GM19238 (cell line): ENCODE data around the gene ALDH1L1.
A peak's percentile ranks its signal among the peaks of the same experiment; 100 is the strongest.

Source experiments
- DNase-seq: peaks from one replicate; pipeline ENCODE4 v3.0.0; 2011; ENCODE audit warnings: low spot score; ENCODE audit not compliant: insufficient read length

Gene ALDH1L1

DNA sequence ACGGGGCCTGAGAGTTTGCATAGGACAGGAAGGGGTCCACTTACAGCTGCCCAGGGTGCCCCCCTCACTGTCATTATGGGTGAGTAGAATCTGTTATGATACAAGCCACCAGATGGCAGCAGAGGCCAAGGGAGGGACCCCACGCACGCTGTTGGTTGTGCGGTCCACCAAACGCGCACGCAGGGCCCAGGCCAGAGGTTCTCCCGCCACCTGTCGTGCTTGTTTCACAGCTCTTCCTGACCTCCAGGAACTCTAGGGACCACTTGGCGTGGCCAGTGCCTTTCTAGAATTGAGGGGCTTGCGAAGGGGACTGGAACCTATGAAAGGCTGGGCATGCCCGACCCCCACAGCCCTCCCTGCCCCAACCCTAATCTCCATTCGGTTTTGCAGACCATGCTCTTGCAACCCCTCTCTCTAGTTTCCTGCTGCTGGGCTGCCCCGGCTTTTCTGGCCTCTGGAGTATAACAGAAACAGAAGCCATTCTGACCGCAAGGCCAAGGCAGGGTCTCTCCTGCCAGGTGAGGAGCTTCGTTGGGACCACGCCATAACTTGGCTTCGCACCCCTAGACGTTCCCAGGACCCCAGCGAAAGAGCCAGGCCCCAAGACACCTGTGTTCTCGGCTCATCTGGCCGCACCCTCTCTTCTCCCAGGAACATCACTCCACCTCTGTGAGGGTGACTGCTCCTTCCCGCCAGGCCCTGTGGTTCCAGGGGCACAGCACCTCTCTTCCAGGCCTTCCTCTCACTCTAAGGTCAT, 46.0 kb downstream of the ALDH1L1 start:
- peak; percentile 46 for DNase-seq

DNA sequence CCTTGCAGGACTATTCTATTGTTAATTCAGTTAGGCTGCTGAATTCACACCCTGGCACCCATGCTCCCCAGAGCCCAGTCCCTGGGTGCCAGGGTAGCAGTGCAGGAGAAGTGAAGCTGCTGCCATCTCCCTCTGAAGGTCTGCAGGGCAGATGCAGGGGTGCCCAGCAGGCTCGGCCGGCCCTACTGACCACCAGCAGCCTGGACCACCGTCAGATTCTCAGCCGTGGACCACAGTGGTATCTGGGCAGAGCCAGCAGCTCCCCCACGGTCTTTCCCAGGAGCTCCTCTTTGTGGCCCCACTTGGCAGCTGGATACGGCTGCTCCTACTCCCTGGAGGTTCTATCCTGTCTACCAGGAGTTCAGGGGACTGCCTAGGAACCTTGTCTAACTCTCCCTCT, 46.8 kb downstream of the ALDH1L1 start:
- no peak for DNase-seq

DNA sequence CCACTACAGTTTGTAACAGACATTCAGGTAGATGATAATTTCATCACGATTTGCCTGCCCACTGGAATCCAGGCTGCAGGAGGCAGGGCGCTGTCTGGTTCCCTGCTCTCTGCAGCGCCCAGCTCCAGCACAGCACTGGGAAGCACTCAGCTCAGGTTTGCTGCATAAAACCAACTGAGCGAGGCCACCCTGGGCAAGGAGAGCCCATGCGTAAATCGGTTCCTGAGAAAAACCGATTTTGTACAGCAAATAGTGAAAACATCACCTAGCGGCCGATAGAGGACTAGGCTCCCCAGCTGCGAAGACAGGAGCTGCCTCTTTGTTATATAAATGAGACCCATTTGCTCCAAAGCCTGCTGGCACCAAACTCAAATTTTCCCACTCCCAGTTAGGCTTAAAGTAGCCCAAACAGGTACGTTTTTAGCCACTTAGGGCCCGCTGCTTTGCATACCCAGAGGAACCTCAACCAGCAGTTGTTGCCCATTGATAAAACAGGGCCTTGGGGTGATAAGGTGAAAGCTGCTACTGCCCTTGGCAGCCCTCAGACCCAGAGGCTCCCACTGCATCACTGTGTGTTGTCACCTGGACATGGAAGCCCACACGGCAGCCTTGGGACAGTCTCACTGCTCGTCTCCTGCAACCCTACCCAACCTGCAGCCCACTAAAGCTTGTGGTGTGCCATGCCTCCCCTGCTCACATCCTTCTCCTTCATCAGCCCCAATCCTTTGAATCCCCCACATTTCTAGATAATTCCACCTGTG, 47.5 kb downstream of the ALDH1L1 start:
- DNase-seq = no peak

DNA sequence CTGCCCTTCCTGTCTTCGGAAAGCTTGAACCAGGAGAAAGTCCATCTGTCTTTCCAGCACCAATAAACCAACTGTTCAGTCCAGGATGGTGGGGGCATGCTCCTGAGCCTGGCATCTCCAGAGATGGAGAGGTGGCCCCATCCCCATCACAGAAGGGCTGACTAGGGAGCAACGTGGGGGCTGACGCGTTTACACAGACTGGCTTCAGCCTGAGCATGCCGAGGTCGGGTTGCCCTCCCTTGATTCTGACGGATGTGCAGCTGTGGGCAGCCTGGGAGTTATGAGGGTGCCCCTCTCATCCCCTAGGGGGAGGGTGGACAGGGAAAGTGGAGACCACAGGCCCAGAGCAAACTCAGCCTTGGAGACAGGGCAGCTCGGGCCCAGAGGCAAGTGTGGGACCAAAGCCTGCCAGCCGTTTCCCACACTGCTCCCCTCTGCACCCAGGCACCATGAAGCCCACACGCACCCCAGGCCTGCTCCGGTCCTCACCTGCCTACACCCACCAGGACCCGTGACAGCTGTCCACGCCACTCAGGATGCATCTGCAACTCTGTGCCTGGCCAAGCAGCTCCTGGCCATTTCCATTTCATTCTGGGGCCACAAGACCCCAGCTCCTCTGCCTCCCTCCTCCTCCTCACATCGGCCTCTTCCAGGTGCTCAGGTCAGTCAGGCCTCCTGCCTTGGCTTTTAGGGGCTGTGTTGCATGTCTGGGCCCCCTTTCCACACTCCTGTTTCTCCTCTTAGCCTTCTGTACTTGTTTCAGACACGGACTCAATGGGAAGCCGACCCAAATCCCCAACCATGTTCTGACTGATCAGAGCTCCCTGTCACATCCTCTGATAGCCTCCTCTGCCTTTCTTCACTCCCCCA, 48.3 kb downstream of the ALDH1L1 start:
- no peak for DNase-seq

DNA sequence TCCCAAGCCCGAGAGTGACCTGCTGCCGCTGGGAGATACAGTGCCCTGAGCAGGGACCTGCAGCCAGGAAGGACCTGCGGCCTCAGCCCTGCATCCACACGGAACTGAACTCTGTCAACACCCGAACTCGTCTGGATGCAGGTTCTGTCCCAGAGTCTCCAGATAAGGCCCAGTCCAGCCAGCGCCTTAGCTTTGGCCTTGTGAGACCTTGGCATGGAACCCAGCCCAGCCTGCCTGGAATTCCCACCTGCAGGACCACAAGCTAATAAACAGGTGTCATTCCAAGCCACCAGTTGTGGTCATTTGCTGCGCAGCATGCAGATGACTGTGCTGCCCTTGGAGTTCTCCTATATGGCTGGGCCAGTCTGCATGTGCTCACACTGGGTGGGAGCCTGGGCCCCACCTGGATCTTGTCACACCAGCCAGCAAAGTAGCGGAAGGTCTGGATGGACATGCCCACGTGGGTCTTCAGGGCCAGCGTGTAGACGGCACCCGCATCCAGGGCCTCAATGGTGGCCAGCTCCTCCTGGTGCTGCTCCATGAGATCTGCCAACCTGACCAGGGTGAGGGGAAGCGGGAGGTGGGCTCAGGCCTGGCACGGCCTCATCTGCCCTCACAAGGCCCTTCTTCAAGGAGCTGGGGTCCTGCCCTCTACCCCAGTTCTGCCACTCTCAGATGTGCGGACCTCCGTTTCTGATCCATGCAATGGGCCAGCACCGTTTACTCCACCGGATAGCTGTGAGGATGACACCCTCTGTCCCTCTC, 49.2 kb downstream of the ALDH1L1 start:
- DNase-seq = no peak

DNA sequence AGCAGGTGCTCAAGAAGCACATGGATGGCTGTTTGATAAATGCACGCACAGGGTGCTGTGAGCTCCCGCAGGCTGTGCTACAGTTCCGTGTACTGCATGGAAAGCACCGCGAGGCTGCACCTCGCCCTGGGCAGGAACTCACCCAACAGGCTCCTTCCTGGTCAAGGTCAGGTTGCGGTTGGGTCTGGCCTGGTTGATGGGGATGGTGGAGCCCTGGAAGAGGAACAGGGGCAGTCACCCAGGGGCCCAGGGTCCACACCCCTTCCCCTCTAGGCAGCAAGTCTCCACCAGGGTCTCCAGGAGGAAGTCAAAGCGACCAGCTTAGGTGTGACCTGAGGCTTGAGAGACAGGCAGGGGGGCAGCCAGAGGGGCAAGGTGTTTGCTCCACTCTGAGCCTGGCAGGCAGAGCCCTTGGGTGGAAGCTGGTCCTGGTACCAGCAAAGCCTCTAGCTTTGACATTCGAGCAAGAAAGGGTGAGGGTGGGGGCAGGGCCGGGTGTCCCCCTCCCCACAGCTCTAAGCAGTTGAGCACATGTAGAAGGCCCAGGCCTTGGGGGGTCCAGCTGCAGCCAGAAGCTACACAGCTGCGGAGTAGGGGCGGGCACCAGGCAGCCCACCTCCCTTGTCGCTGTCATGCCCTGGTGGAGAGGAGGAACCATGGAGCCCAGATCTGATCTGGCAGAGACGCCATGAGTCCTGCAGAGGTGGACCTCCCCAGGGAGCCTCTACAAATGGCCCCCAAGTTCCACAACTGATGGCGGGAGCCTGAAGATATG, 50.1 kb downstream of the ALDH1L1 start:
- no peak for DNase-seq

DNA sequence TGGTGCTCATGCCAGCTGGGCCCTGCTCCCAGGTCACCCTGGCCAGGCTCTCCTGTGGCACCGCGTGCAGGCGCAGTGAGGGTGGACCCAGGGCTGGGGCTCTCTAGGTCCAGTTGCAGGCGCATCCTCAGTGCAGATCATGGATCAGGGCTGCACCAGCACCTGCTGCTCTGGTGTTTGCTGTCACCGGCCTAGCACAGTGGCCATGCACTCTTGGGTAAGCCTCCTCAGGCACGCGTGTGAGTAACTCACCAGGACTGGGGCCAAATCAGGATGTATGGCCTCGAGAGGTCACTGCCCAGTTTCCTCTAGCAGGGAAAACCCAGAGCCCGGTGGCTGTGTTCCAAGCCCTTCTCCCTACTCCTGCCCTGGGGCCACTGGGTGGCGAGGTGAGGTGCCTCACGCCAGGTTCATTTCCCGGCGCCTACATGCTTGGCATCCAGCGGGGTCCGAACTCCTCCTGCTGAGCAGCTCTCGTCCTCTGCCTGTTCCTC, 50.9 kb downstream of the ALDH1L1 start:
- no peak for DNase-seq

DNA sequence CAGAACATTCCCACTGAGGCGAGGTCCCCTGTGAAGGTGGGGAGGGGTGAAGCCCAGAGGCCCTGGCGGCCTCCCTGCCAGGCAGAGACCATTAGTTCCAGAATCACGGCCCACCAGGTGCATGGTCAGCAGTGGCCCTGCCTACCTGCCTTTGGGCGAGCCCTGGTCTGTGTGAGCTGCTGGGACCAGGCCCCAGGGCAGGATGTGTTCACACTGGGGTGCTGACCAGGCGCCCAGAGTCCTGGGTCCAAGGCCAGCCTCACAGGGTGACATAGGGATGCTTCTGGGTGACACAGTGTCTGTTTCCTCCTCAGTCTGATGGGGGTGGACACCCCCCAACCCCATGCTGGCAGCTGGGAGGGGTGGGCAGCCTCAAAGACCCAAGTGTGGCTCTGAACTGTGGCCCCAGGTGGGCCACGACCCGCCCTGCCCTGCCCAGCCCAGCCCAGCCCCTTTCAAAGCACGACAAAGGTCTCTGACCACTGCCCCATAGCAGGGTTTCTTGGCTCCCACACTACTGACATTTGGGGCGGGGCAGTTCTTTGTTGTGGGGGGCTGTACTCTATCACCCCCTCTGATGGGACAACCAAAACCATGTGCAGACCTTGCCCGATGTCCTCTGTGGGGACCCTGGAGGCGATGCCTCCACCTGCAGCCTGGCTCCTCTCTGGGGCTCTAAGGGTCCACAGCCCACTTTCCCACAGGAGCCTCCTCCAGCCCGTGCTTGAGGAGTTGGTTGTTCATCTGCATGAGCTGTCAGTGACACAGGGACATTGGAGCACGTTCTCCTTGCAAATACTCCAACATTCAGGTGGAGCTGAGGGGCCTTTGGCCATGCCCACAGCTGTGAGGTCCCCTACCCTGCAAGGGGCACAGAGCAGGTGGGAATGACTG, 51.6 kb downstream of the ALDH1L1 start:
- DNase-seq = no peak

DNA sequence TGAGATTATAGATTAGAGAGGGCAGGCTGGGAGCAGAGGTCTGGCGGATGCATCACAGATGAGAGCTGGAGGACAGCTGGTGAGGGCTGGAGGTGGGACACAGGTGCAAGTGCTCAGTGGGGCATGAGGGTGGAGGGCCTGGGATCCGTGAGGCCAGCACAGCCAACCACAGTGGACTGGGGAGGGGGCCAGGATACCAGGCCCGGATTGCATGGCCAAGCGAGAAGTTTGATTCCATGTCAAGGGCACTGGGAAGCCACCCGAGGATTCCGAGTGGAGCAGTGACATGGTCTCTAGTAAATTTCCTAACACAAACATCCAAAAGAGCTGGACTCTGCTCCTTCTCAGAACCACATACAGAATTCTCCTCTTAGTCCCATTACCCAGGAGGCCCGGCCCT, 52.5 kb downstream of the ALDH1L1 start:
- no peak for DNase-seq

DNA sequence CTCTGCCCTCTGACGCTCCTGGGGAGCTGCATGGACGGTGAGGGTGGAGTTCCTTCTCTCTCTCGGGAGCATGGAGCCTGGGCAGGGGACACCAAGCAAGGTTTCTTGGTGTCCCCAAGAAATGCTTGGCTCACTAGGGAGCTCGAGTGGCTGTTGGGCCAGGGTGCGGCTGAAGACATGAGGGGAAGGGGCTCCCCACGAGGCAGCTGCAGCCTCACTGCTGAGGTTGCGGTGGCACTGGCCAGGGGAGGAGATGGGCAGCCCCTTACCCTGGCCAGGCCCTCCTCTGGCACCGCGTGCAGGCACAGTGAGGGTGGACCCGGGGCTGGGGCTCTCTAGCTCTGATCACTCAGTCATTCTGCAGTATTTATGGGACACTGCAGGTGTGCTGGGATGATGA, 52.9 kb downstream of the ALDH1L1 start:
- DNase-seq = no peak

DNA sequence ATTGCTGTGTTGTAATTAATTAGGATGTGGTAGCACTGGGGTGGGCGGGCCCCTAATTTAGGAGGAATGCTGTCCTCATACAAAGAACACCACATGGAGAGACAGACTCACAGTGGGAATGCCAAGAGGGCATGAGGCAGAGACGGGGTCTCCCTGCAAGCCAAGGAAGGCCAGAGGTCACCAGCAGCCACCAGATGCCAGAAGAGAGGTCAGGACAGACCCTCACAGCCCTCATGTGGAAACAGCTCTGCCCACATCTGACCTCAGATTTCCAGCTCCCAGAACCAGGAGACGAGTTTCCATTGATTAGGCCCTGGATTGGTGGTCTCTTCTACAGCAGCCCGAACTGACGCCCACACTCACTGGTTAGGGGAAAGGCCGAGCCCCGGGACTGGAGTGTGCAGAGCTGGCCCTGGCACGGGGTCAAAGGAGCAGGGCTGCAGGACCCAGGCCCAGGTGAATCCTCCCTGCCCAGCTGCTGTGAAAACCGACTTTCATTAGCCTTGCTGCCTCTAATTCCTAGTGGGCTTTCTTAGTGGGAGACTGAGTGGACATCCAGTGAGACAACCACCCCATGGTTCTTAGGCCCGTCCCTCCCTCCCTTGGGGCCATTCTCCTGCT, 53.5 kb downstream of the ALDH1L1 start:
- no peak for DNase-seq

DNA sequence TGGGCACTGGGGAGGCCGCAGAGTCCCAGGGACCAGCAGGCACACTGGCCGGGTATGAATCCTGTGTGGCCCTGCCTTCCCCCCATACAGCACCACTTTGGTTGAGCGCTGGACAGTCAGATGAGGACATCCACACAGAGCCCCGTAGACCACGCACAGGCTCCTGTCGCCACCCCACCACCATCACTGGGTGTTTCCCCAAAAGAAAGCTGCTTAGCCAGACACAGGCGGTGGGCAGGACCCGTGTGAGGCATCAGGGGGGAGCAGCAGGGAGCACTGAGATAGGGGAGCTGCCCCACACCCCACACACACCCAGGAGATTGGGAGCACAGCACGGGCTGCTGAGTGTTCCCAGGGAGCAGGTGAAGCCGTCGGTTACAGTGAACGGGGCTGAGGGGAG, 54.1 kb downstream of the ALDH1L1 start:
- no peak for DNase-seq

DNA sequence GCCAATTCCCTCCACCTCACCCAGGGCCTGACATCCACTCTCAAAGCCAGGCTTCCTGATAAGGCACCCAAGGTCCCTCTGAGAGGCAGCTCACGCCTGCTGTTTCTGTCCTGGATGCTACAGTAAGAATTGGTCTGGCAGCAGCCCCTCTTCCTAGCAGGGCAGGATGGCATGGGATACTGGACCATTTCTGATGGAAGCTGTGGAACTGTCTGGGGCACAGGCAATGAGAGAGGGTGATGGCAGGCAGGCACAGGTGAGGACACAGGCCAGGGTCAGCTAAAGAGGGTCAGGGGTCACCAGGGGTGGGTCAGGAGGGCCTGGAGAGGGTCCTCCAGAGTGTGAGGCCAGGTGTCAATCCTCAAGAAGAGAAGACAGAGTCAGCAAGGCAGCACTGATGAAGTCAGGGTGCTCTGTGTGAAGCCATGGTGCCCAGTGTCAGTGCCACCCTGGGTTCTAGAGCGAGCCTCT, 54.6 kb downstream of the ALDH1L1 start:
- no peak for DNase-seq

DNA sequence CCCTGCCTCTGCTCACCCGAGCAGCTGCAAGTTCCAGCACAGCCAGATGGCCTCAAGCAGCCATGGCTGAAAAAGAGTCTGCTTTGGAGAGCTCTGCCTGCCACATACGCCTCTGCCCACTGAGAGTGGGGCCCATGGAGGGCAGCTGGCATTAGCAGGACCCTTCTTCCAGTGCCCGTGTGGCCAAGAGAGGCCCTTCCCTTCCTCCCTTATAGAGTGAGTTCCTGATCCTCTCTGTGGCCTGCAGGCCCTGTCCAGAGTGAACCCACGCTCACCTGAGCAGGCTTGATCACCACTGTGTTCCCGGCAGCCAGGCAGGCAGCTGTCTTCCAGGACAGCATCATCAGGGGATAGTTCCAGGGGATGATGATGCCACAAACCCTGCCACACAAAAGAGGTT, 55.0 kb downstream of the ALDH1L1 start:
- DNase-seq = no peak

DNA sequence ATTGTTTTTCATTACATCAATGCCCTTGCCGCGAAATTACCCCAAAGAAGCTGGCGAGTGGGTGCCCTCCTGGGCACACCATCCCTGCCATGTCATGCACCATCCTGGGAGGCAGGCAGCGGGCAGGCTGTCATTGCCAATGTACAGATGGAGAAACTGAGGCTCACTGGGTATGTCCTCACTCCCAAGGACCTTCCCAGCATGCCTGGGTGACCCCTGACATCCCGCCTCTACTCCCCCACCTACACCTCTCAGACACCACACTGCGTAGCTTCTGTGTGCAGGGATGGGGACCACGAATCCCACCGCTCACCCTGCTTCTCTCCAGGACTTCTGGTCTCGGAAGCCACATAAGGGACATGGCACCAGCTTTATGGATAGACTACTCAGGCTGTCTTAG, 55.5 kb downstream of the ALDH1L1 start:
- no peak for DNase-seq

DNA sequence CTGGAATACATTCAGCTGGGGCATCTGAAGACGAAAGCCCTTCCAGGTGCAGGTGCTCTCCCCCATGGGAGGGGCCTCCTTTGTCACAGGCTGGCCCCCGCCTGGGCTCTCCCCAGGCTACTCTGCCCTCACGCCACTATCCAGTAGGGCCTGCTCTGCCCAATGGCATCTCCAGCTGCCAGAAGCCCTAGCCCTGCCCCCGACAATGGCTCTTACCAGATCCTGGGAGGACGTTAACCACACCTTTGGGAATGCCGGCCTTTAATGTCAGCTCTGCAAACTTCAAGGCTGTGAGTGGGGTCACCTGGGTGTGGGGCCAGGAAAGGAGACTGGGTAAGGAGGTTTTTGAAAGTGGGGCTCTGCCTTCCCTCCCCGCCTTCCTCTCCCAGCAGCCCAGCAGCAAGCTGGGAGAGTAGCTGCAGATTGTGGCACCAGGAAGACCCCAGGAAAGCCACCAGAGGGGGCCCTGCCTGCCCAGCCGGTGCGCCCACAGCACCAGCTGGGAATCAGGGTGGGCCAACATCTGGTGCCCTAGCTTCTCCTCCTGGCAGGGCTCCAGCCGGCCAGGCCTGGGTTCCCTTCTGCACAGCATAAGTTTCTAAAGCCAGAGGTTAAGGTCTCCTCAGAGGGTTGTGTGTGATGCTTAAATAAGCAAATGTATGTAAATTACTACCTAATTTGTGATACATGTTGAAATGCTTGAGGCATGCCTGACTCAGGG, 56.1 kb downstream of the ALDH1L1 start:
- no peak for DNase-seq

DNA sequence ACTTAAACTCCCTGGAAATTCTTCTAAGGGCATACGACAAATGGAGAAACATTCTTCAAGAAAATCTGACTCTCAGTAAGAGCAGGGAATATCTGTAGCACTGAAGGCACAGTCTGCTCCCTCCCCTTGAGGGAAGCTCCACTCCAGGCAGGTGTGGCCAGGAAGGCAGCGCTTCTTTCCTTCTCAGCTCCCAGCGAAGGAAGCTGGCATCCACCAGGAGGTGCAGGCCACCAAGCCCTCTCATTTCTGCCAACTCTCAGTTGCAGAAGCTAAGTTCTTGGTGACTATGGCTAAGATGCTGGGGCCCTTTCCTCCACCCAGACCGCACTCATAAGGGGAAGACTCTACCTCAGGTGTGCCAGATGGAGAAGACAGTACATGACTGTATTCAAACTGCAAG, 58.8 kb downstream of the ALDH1L1 start:
- DNase-seq = no peak

DNA sequence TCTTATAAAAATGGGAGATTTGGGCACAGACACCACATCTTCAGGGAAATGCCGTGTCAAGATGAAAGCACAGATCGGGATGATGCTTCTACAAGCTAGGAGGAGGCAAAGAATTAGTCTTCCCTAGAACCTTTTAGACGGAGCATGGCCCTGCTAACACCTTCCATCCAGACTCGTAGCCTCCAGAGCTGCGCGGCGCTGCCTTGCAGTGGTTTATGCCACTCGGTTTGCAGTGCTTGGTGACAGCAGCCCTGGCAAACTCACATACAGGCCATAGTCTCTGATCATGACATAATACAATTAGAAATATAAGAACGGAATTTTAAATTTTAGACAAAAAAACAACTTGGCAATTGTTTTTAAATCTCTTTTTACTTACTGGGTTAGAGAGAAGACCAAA, 59.3 kb downstream of the ALDH1L1 start:
- no peak for DNase-seq
